GM18520 (cell line): ENCODE results near the gene SCART1.
"Not testable (repeated sequence)": the region's sequence is repeated elsewhere in the genome, so short reads cannot be mapped to it uniquely, and the experiment has no call there.

Experiments
- ATAC-seq: cut with Tn5 transposase; IDR thresholded peaks from one replicate; pipeline ENCODE4 v1.9.1; 2021; ENCODE audit not compliant: unreplicated experiment

The SCART1 gene

GRCh38 chr10:133453516-133454203 is at the start of gene SCART1:
TSS of gene SCART1 (plus strand) at chr10:133453945. CDS start at chr10:133453998, 53 bp downstream.
- ATAC-seq = no peak

DNA sequence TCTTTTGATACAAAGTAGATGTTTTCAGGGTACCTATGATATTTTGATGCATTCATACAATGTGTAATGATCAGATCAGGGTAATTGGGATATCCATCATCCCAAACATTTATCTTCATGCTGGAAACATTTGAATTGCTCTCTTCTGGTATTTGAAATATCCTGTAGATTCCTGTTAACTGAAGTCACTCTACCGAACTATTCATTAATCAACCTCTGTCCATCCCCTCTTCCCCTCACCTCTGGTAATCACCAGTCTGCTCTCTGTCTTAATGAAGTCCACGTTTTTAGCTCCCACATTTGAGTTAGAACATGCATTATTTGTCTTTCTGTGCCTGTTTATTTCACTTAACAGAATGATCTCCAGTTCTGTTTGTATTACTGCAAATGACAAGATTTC is 48.5 kb upstream of the SCART1 start:
- no peak for ATAC-seq

GRCh38 chr10:133405844-133406527 is 47.8 kb upstream of the SCART1 start:
- no peak for ATAC-seq

- ATAC-seq = no peak
Observed at GRCh38 chr10:133411523-133412380, 42.0 kb upstream of the SCART1 start.

DNA sequence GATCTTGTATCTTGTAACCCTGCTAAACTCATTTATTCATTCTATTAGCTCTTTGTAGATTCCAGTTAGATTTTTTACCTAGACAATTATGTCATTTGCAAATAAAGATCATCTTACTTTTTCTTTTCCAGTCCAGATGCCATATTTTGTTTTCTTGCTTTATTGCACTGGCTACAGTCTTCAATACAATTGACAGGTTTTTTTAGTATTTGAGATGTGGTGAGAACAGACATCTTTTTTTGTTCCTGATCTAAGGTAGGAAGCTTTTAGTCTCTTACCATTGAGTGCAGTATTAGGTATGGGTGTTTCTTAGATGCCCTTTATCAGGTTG is 41.4 kb upstream of the SCART1 start:
- ATAC-seq = no peak

- ATAC-seq = not testable (repeated sequence)
Observed at GRCh38 chr10:133414401-133414800, 39.3 kb upstream of the SCART1 start.

GRCh38 chr10:133415752-133416151 is 38.0 kb upstream of the SCART1 start:
- no peak for ATAC-seq

DNA sequence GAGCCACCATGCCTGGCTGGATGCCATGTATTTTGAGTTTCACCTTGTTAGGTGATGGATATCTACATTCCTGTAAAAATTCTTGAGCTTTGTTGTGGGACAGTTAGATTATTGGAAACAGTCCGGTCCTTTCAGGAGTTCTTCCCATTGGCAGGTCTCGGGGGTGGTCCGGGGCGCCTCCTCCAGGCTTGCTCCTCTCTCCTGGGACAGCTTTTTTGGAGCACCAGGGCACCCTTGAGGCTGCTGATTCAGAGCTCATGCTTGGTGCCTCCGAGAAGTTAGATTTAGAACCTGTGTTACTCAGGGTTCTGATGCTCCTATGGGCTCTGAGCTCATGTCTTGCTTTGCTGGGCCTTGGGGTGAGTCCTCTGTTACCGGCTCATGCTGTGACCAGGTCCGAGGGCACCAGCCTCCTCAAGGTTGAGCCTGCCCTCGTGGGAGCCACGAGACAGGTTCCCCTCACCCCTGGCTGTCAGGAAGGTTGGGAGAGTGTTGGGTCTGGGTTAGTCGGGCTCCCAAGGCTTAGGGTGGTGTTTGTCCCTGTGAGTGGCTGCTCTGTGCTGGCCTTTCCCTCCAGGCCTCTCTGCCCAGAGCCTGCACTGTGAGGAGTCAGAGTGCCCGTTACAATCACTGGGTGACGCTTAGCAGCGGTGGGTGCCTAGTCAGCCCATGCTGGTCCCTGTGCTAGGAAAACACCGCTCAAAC is 35.3 kb upstream of the SCART1 start:
- ATAC-seq = no peak

DNA sequence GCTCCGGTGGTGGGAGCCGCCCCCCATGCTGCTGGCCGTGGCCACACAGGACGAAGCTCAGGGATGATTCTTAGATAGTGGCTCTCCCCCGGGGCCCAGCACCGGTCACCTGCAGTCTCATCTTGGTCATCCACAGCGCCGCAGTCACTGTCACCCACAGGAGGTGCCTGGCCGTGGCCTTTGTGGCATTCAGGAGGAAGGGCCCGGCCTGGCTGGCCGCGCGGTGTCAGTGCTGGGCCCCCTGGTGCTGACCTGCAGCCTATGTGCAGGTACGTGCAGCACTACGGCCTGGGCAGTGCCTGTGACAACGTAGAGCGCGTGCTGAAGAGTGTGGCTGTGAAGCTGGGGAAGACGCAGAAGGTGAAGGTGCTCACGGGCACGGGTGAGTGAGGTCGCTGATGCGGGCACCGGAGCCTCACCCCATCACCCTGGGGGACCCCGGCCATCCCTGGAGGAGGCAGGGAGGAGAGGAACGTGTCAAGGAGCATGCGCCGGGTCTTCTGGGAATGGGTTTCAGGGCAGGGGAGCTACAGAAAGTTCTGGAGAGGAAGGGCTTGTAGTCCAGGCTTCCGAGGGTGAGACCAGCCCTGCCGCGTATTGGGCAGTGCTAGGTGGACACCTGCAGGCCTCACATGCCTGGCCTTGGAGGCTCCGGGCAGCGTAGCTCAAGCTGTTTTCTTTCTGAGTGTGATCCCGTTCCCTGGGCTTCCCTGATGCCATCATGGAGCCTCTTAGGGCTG is 34.4 kb upstream of the SCART1 start:
- ATAC-seq = no peak

GRCh38 chr10:133420028-133420427 is 33.7 kb upstream of the SCART1 start:
- no peak for ATAC-seq

- no peak for ATAC-seq
Observed at GRCh38 chr10:133420579-133420978, 33.2 kb upstream of the SCART1 start.

- no peak for ATAC-seq
Observed at GRCh38 chr10:133421336-133422222, 32.2 kb upstream of the SCART1 start.

DNA sequence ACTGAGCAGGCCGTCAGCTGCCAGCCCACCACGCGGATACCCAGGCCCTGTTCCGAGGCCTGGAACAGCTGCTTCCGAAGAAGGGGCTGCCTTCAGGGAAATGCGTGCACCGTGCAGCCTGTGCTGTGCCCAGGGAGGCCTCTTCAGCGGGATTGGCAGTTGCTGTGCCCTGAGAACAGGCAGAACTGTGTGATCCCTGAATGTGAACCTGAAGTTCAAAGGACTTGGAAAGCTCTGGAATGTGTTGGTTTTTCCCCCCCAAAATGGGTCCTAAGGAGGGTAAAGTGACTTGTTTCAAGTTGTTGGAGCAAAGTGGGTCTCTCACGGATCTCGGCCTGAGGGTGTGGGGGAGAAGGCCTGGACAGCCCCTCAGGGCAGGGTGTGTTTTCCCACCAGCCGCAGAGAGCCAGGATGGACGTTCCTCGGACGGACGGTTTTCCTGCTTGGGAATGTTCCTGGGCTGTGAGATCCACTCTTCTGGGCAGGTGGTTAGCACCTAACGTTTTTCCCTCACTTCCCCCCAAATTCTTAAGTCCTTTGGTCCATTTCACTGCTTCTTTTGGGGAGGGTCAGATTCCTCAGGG is 31.4 kb upstream of the SCART1 start:
- no peak for ATAC-seq

DNA sequence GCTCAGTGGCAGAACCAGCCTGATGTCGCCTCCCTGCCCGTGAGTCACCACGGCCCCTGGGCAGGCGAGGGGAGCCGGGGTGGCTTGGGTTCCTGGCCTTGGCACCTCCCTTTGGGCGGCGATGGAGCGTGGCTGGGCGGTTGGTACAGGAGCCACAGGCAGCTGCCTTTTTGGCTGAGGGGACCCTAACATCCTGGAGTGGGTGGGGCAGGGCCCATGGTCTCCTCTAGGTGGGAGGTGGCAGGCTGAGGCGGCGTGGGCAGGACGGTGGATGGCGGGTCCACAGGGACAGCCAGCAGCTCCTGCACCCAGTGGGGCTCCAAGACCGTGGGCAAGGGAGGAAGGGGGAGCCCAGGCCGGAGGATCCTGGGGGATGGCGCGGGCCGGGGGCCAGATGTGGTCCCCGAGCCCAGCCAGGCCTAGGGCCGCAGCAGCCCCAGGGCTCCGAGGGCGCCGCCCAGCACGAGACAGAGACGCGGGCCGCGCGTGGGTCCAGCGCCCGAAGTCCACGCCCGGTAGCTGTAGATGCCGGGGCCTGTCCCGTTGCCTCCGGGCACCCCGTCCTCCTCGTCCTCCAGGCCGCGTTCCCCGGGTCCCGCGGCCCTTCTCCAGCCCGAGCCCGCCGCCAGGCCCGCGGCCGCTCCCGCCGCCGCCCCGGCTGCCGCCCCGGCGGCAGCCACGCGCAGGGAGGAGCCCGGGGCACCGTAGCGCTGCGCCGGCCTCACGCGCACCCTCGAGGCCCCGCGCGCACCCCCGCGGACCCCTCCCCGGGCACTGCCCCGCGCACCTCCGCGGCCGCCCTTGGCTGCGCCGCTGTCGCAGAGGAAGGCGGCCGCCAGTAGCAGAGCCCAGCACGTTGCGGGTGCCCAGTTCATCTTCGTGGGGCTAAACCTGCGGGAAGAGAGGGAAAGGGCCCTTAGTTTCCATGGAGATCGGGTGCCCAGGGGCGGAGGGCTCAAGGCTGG is 30.7 kb upstream of the SCART1 start:
- no peak for ATAC-seq

DNA sequence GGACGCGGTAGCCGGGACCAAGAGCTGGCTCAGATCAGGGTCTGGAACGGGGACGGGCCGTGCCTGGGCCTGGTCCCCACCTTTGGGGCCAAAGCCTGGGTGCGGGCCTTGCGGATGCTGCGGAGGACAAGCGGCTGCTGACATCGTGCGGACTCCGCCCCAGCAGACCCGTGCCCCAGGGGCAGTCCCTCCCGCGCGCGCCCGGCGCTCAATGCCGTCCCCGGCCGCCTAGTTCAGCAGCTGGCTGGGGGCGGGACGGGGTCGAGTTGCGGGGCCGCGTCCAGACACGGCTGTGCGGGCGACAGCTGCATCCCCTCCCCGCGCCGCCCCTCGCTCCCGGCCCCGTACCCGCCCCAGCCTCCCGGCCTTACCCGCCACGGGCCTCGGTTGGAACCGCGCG is 29.6 kb upstream of the SCART1 start:
- not testable (repeated sequence) for ATAC-seq

DNA sequence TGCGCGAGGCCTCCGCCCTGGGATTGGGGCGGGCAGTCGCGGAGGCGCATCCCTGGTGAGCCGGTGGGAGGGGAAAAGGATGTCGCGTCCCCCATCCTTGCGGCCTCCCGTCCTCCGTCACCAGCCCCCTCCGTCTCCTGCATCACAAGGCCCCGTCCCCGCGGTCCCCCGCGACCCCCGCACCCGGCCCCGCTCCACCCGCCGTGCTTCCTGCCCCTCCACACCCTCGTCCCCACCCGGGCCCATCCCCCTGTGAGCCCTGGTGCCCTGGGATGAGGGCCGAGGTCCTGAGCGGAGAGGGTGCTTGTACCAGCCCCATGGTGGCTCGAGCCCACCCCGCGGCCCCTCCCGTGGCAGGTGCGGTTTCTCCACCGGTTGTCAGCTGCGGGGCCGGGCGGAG is 29.1 kb upstream of the SCART1 start, which contains the start of gene SPRN:
Gene SPRN, minus strand, starts transcription at position 25 of the 400 bp plus-strand sequence. CDS start 944 bp downstream, outside the sequence.
- ATAC-seq = not testable (repeated sequence)

- not testable (repeated sequence) for ATAC-seq
Observed at GRCh38 chr10:133429571-133429970, 24.2 kb upstream of the SCART1 start.
